Liver (tissue), 9 donors: ENCODE results near the gene PYGB. TPM values are rescaled to one million over a fixed set of nuclear protein-coding genes. Genes with fewer than 3 reads are reported as not detected.

Experiments used
- DNase-seq: peaks from one replicate; pipeline ENCODE4 v3.0.0-alpha.2; 2017; ENCODE audit warnings: low spot score
- H3K27ac ChIP-seq, 2 donors: one replicate each; pipeline ENCODE4 v1.7.0; 2013; ENCODE audit warnings: inconsistent platforms in 2 of 2, low read length in 2 of 2, control low read depth in 1 of 2, low read depth in 1 of 2, mild to moderate bottlenecking in 1 of 2
- H3K27me3 ChIP-seq, 4 donors: one replicate each; pipeline versions ENCODE4 v1.6.1 to v1.7.0; 2013; ENCODE audit warnings: low read length in 3 of 4, inconsistent platforms in 1 of 4, mild to moderate bottlenecking in 1 of 4, moderate library complexity in 1 of 4; ENCODE audit not compliant: control insufficient read depth in 4 of 4, insufficient read depth in 4 of 4
- H3K36me3 ChIP-seq, 4 donors: one replicate each; pipeline versions ENCODE4 v1.6.1 to v1.7.0; 2013; ENCODE audit warnings: low read length in 3 of 4, mild to moderate bottlenecking in 3 of 4, low read depth in 1 of 4, moderate library complexity in 1 of 4; ENCODE audit not compliant: control insufficient read depth in 4 of 4, insufficient read depth in 3 of 4
- H3K4me1 ChIP-seq, 4 donors: one replicate each; pipeline versions ENCODE4 v1.6.1 to v1.7.0; 2013; ENCODE audit warnings: low read length in 3 of 4, mild to moderate bottlenecking in 3 of 4, moderate library complexity in 1 of 4; ENCODE audit not compliant: control insufficient read depth in 4 of 4, insufficient read depth in 4 of 4
- H3K4me3 ChIP-seq, 3 donors: one replicate each; pipeline versions ENCODE4 v1.6.1 to v1.7.0; 2013; ENCODE audit warnings: low read length in 3 of 3, control low read depth in 1 of 3, low read depth in 1 of 3, mild to moderate bottlenecking in 1 of 3
- H3K9ac ChIP-seq, 2 donors: one replicate each; pipeline ENCODE4 v1.7.0; 2013; ENCODE audit warnings: low read length in 2 of 2, mild to moderate bottlenecking in 2 of 2, moderate library complexity in 2 of 2, control low read depth in 1 of 2, low read depth in 1 of 2
- H3K9me3 ChIP-seq, 4 donors: one replicate each; pipeline versions ENCODE4 v1.6.1 to v1.7.0; 2013; ENCODE audit warnings: low read length in 3 of 4; ENCODE audit not compliant: control insufficient read depth in 4 of 4
- ATF3 ChIP-seq: IDR thresholded peaks from 2 replicates; pipeline ENCODE4 v1.6.1; 2016; ENCODE audit warnings: antibody characterized with exemption
- EGR1 ChIP-seq, 2 donors: IDR thresholded peaks; 2 replicates each; pipeline ENCODE4 v1.6.1; 2016 to 2018; ENCODE audit warnings: antibody characterized with exemption in 2 of 2, low read depth in 2 of 2
- FOXA1 ChIP-seq: IDR thresholded peaks from 2 replicates; pipeline ENCODE4 v1.6.1; 2016; ENCODE audit warnings: antibody characterized with exemption
- FOXA2 ChIP-seq: IDR thresholded peaks from 2 replicates; pipeline ENCODE4 v1.6.1; 2016; ENCODE audit warnings: antibody characterized with exemption
- GABPA ChIP-seq, 2 donors: IDR thresholded peaks in 1 of 2; conservative IDR thresholded peaks in 1 of 2; 2 replicates each; pipeline ENCODE4 v1.6.1; 2016; ENCODE audit warnings: antibody characterized with exemption in 2 of 2, mild to moderate bottlenecking in 1 of 2, moderate library complexity in 1 of 2
- HNF4A ChIP-seq, 2 donors: conservative IDR thresholded peaks; 2 replicates each; pipeline ENCODE4 v1.6.1; 2016; ENCODE audit warnings: antibody characterized with exemption in 2 of 2, mild to moderate bottlenecking in 2 of 2
- HNF4G ChIP-seq: IDR thresholded peaks from 2 replicates; pipeline ENCODE4 v1.6.1; 2016; ENCODE audit warnings: antibody characterized with exemption
- JUND ChIP-seq, 2 donors: IDR thresholded peaks; 2 replicates each; pipeline ENCODE4 v1.6.1; 2016; ENCODE audit warnings: antibody characterized with exemption in 2 of 2
- NR2F2 ChIP-seq: IDR thresholded peaks from 2 replicates; pipeline ENCODE4 v1.6.1; 2016; ENCODE audit warnings: antibody characterized with exemption
- RAD21 ChIP-seq, 2 donors: IDR thresholded peaks; 2 replicates each; pipeline ENCODE4 v1.6.1; 2016; ENCODE audit warnings: antibody characterized with exemption in 2 of 2, mild to moderate bottlenecking in 2 of 2
- RXRA ChIP-seq, 2 donors: IDR thresholded peaks; 2 replicates each; pipeline ENCODE4 v1.6.1; 2017 to 2018; ENCODE audit warnings: antibody characterized with exemption in 2 of 2, mild to moderate bottlenecking in 1 of 2
- SP1 ChIP-seq: IDR thresholded peaks from 2 replicates; pipeline ENCODE4 v1.6.1; 2018; ENCODE audit warnings: antibody characterized with exemption, mild to moderate bottlenecking
- TAF1 ChIP-seq: conservative IDR thresholded peaks from 2 replicates; pipeline ENCODE4 v1.6.1; 2016; ENCODE audit warnings: antibody characterized with exemption, mild to moderate bottlenecking
- YY1 ChIP-seq: IDR thresholded peaks from 2 replicates; pipeline ENCODE4 v1.6.1; 2016; ENCODE audit warnings: antibody characterized with exemption, mild to moderate bottlenecking
- WGBS: extraction: QIAGEN DNeasy Blood & Tissue Kit; methylation state at CpG from one replicate; pipeline ENCODE4 v1.1.7; 2013; 5-methylcytosine and 5-hydroxymethylcytosine counted together
- polyA plus RNA-seq, 2 donors: library from polyadenylated mRNA; stranded (reverse) in 1 of 2; unstranded in 1 of 2; fragments of 200-250 nt in 1 of 2; fragments of >200 nt in 1 of 2; fragmentation: Nextera tagmentation in 1 of 2; extraction: Ambion mirVana in 1 of 2; gene quantifications; one replicate each; pipeline versions ENCODE4 v1.2.1 to v1.2.3, GENCODE V29; 2013 to 2015
- total RNA-seq, 2 donors: library from RNA; depleted of rRNA; stranded (reverse); fragments of >200 nt; gene quantifications; one replicate each; pipeline ENCODE4 v1.2.3, GENCODE V29; 2014
- TF ChIP-seq, protein P1 (sequence below): fragments of 150-350 bp; IDR thresholded peaks from 2 replicates; pipeline ENCODE4 v1.5.1; 2017; ENCODE audit warnings: improper control_type of control experiment, low read depth, low read length; ENCODE audit not compliant: missing input control
- TF ChIP-seq, protein P2 (sequence below): IDR thresholded peaks from 2 replicates; pipeline ENCODE4 v1.6.1; 2016; ENCODE audit warnings: antibody characterized with exemption, mild to moderate bottlenecking
- TF ChIP-seq, protein P3 (sequence below): IDR thresholded peaks from 2 replicates; pipeline ENCODE4 v1.6.1; 2016; ENCODE audit warnings: antibody characterized with exemption
- TF ChIP-seq, protein P4 (sequence below): IDR thresholded peaks from 2 replicates; pipeline ENCODE4 v1.6.1; 2016; ENCODE audit warnings: antibody characterized with exemption
- donor health status: healthy.
- donor health status: healthy.
- donor health status: healthy.
- donor health status: healthy.
- donor health status: healthy.

Gene PYGB
- total and polyA plus RNA-seq, 4 donors = 3.6 to 11.7 (median 9.8) TPM

DNA sequence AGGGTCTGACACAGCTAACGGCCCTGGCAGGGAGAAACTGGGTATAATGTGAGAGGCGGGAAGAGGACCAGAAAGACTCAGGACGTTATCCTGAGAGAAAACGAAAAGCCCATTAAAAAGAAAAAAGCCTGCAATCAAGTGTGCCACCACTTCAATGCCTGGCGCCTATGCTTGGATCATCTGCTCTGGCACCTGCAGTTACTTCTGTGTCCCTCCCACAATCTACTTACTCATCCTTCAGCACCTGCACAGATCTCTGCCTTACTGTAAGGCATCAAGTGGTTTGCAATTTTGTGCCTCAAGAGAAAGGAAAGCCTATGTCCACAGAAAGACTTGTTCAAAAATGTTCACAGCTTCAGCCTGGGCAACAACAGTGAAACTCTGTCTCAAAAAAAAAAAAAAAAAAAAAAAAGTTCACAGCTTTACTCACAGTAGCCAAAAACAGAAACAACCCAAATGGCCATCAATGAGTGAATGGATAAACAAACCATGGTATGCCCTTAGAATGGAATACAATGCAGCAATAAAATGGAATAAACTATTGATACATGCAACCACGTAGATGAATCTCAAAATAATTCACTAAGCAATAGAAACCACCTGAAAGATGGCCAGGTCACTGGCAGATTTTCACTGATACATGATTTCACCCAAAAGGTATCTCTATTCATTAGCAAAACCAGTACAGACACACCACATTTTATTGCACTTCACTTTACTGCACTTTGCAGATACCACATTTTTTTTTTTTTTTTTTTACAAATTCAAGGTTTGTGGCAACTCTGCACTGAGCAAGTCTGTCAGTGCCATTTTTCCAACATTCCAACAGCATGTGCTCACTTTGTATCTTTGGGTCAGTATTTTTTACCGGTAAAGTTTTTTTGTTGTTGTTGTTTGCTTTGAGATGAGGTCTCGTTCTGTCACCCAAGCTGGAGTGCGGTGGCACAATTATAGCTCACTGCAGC lies 94.1 kb downstream of the PYGB start:
- Histone ChIP-seq H3K27me3 (no peaks in the 10 kb centered on the region), H3K9me3 (no peaks in the 10 kb centered on the region), H3K27ac (no peak overlapping the region), H3K4me3 (no peak overlapping the region), H3K36me3 (no peaks in the 10 kb centered on the region), H3K9ac (no peak overlapping the region), H3K4me1 (peaks cover 4 to 27% (median 17%) of the 10 kb centered on the region in 4 donors)
- no peak for DNase-seq
- 95% methylated on average over 9 of the region's 9 CpGs for WGBS
- TF ChIP-seq FOXA2 (no peak), FOXA1 (no peak), GABPA (IDR thresholded peaks at IDR 0.05 in 1 of 2, conservative IDR thresholded peaks at IDR 0.05 in 1 of 2) (no peak), SP1 (no peak), ATF3 (no peak)
- TF ChIP-seq, protein P1, sequence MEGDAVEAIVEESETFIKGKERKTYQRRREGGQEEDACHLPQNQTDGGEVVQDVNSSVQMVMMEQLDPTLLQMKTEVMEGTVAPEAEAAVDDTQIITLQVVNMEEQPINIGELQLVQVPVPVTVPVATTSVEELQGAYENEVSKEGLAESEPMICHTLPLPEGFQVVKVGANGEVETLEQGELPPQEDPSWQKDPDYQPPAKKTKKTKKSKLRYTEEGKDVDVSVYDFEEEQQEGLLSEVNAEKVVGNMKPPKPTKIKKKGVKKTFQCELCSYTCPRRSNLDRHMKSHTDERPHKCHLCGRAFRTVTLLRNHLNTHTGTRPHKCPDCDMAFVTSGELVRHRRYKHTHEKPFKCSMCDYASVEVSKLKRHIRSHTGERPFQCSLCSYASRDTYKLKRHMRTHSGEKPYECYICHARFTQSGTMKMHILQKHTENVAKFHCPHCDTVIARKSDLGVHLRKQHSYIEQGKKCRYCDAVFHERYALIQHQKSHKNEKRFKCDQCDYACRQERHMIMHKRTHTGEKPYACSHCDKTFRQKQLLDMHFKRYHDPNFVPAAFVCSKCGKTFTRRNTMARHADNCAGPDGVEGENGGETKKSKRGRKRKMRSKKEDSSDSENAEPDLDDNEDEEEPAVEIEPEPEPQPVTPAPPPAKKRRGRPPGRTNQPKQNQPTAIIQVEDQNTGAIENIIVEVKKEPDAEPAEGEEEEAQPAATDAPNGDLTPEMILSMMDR = no peak

DNA sequence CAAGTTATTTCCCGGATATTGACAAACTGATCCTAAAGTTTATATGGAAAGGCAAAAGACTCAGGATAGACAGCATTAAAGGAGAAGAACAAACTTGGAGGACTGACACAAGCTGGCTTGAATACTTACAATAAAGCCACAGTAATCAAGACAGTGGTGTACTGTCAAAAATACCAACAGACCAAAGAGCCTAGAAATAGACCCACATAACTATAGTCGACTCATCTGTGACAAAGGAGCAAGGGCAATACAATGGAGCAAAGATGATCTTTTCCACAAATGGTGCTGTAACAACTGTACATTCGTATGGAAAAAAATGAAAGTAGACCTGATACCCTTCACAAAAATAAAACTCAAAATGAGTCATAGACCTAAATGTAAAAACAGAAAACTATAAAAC lies 96.7 kb downstream of the PYGB start:
- Histone ChIP-seq H3K4me3 (no peak overlapping the region), H3K9ac (no peak overlapping the region), H3K4me1 (peaks cover 0 to 2% (median 1%) of the 10 kb centered on the region in 4 donors), H3K9me3 (no peaks in the 10 kb centered on the region), H3K36me3 (no peaks in the 10 kb centered on the region), H3K27me3 (no peaks in the 10 kb centered on the region), H3K27ac (no peak overlapping the region)
- TF ChIP-seq HNF4A (conservative IDR thresholded peaks at IDR 0.05) = no peak
- TF ChIP-seq FOXA1 = no peak
- TF ChIP-seq RXRA (IDR thresholded peaks at IDR 0.05) = no peak
- no peak for TF ChIP-seq YY1
- no peak for TF ChIP-seq FOXA2
- no peak for TF ChIP-seq GABPA (IDR thresholded peaks at IDR 0.05 in 1 of 2, conservative IDR thresholded peaks at IDR 0.05 in 1 of 2)
- TF ChIP-seq JUND (IDR thresholded peaks at IDR 0.05) = no peak
- TF ChIP-seq, protein P2, sequence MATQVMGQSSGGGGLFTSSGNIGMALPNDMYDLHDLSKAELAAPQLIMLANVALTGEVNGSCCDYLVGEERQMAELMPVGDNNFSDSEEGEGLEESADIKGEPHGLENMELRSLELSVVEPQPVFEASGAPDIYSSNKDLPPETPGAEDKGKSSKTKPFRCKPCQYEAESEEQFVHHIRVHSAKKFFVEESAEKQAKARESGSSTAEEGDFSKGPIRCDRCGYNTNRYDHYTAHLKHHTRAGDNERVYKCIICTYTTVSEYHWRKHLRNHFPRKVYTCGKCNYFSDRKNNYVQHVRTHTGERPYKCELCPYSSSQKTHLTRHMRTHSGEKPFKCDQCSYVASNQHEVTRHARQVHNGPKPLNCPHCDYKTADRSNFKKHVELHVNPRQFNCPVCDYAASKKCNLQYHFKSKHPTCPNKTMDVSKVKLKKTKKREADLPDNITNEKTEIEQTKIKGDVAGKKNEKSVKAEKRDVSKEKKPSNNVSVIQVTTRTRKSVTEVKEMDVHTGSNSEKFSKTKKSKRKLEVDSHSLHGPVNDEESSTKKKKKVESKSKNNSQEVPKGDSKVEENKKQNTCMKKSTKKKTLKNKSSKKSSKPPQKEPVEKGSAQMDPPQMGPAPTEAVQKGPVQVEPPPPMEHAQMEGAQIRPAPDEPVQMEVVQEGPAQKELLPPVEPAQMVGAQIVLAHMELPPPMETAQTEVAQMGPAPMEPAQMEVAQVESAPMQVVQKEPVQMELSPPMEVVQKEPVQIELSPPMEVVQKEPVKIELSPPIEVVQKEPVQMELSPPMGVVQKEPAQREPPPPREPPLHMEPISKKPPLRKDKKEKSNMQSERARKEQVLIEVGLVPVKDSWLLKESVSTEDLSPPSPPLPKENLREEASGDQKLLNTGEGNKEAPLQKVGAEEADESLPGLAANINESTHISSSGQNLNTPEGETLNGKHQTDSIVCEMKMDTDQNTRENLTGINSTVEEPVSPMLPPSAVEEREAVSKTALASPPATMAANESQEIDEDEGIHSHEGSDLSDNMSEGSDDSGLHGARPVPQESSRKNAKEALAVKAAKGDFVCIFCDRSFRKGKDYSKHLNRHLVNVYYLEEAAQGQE = no peak
- TF ChIP-seq RAD21 (IDR thresholded peaks at IDR 0.05) = no peak
- TF ChIP-seq, protein P3, sequence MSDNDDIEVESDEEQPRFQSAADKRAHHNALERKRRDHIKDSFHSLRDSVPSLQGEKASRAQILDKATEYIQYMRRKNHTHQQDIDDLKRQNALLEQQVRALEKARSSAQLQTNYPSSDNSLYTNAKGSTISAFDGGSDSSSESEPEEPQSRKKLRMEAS = no peak
- no peak for TF ChIP-seq SP1
- TF ChIP-seq HNF4G = no peak
- TF ChIP-seq ATF3 = no peak
- TF ChIP-seq, protein P1 = no peak
- TF ChIP-seq TAF1 = no peak
- no peak for TF ChIP-seq EGR1 (IDR thresholded peaks at IDR 0.05; ENCODE audit: low read depth in 2 of 2)
- TF ChIP-seq, protein P4, sequence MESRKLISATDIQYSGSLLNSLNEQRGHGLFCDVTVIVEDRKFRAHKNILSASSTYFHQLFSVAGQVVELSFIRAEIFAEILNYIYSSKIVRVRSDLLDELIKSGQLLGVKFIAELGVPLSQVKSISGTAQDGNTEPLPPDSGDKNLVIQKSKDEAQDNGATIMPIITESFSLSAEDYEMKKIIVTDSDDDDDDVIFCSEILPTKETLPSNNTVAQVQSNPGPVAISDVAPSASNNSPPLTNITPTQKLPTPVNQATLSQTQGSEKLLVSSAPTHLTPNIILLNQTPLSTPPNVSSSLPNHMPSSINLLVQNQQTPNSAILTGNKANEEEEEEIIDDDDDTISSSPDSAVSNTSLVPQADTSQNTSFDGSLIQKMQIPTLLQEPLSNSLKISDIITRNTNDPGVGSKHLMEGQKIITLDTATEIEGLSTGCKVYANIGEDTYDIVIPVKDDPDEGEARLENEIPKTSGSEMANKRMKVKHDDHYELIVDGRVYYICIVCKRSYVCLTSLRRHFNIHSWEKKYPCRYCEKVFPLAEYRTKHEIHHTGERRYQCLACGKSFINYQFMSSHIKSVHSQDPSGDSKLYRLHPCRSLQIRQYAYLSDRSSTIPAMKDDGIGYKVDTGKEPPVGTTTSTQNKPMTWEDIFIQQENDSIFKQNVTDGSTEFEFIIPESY = no peak
- TF ChIP-seq NR2F2 = no peak
- DNase-seq = no peak
- WGBS = 98% methylated on average over 3 of the region's 3 CpGs
